Mucosa of stomach (tissue), 1 donor: Measurements from ENCODE around the gene PPP1R37.

ENCODE experiments used
- H3K27me3 ChIP-seq: one replicate; pipeline ENCODE4 v1.7.0; 2013; ENCODE audit warnings: mild to moderate bottlenecking, low read length; ENCODE audit not compliant: control insufficient read depth, insufficient read depth
- H3K36me3 ChIP-seq: one replicate; pipeline ENCODE4 v1.7.0; 2013; ENCODE audit warnings: low read length; ENCODE audit not compliant: control insufficient read depth, insufficient read depth
- H3K4me1 ChIP-seq: one replicate; pipeline ENCODE4 v1.7.0; 2013; ENCODE audit warnings: mild to moderate bottlenecking, low read length; ENCODE audit not compliant: control insufficient read depth, insufficient read depth
- H3K4me3 ChIP-seq: one replicate; pipeline ENCODE4 v1.7.0; 2013; ENCODE audit warnings: low read length
- H3K9ac ChIP-seq: one replicate; pipeline ENCODE4 v1.7.0; 2013; ENCODE audit warnings: mild to moderate bottlenecking, low read length, moderate library complexity
- H3K9me3 ChIP-seq: one replicate; pipeline ENCODE4 v1.7.0; 2013; ENCODE audit warnings: mild to moderate bottlenecking, low read length, moderate library complexity; ENCODE audit not compliant: control insufficient read depth
- donor health status: Pancreatic carcinoma.

Gene PPP1R37

DNA sequence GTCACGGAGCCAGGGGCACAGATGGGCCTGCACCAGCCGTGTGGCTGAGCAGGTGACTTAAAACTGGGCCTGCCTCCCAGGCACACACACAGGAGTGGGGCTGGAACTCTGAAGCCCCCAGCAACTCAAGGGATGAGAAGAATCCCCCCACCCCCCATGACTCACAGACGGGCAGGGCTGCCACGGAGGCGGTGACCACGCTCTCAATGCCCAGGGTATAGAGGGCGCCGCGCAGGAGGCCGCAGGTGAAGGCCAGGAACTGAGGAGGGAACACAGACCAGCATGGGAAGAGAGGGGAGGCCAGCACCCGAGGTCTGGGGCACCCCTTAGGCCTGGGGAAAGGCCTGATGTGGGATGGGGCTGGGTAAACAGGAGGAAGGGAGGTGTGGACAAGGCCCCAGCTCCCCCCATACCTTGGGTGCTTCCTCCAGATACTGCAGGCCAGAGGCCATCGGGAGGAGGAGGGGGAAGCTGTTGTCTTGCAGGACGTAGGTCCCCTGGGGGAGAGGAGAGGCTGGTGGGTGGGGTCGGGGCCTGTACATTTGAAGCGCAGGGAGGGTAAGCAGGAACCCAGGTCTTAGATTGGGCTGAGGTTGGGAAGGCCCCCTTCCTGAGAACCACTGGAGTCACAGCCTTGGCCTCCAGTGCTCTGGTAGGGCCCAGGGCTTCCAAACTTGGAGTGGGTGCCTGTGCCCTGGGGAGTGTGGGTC, 70.9 kb downstream of the PPP1R37 start:
- Histone ChIP-seq H3K27me3 (peaks cover 30% of the 10 kb centered on the region), H3K9me3 (no peaks in the 10 kb centered on the region), H3K4me3 (no peak overlapping the region), H3K36me3 (no peaks in the 10 kb centered on the region), H3K4me1 (peaks cover 27% of the 10 kb centered on the region), H3K9ac (no peak overlapping the region)

DNA sequence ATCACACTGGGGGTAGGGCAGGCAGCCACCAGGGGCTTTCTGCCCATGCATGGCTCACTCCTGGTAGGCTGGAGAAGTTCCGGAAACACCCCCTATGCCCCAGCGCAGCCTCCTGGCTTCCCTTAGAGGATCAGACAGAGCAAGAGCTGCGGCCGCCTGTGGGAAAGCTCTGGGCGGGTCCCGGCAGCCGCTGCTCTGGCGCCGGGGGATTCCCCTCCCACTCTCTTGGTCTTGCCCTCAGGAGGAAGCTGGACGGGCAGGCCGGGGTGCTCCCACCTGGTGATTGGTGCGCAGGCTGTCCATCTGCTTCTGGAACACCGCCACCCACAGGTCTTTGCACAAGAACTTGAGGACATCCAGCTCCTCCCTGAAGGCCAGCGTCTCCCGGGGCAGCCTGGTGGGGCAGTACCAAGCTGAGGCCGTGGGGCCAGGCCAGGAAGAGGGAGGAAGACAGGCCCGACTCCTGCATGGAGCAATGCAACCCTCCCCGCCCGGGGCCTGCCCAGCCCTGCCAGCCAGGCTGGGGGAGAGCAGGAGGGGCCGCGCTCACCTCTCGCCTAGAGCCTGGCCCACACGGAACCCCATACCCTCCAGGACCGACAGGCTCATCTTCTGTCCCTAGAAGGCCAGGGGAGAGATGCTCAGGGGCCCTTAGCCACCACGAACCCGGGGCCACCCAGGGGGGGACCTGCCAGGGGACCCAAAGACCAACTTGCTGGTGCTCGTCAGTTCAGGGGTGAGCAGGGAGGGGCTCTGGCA, 71.8 kb downstream of the PPP1R37 start:
- no peaks in the 10 kb centered on the region for H3K9me3 ChIP-seq
- no peak overlapping the region for H3K4me3 ChIP-seq
- no peak overlapping the region for H3K9ac ChIP-seq
- peaks cover 29% of the 10 kb centered on the region for H3K27me3 ChIP-seq
- no peaks in the 10 kb centered on the region for H3K36me3 ChIP-seq
- peaks cover 27% of the 10 kb centered on the region for H3K4me1 ChIP-seq

DNA sequence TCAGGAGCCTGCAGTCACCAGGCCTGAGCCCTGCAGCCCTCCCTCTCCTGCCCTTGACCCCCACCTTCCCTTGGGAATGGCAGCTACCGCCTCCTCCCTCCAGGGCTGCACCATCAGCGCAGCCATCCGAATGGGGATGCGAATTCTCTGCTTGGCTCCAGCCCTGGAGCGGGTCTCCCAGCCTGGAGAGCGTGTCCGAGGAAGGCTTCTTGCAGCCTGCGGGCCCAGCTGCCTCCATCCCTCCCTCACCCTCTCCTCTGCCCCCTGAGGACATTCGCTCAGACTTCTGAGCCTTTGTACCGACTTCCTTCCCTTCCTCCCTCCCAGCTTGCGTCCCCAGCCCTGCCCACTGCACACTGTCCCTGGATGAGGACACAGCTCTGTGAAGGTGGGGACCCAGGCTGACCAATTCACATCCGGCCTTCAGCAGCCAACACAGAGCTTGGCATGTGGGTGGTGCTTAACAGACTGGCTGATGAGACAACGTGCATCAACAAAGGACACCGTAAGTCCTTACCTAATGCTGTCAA, 73.8 kb downstream of the PPP1R37 start:
- H3K9ac ChIP-seq = no peak overlapping the region
- H3K27me3 ChIP-seq = peaks cover 12% of the 10 kb centered on the region
- H3K4me1 ChIP-seq = peaks cover 29% of the 10 kb centered on the region

DNA sequence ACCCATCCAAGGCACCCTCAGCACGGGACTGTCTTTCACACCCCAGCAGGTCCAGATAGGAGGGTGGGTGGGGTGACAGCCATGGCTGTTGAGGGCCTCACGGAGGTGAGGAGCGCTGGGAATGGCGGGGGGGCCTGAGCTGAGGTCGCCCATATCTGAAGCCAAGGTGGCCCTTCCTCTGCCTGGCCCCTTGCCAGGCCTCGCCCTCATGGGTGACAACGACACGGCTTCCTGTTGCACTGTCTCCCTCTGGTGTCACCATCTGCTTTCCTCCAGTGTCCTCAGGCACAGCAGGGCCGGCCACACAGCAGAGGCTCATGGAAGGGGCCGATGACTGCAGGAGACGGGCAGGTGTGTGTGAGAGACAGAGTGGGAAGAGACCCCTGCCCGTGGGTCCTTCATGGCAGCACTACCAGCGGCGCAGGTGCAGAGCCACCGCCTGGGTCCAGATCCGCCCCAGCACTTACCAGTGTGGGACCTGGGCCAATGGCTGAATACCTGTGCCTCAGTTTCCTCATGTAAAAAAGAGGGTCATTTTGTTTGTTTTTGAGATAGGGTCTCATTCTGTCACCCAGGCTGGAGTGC, 75.9 kb downstream of the PPP1R37 start:
- Histone ChIP-seq H3K9me3 (no peaks in the 10 kb centered on the region), H3K27me3 (no peaks in the 10 kb centered on the region), H3K4me3 (no peak overlapping the region), H3K9ac (no peak overlapping the region), H3K36me3 (no peaks in the 10 kb centered on the region), H3K4me1 (peaks cover 37% of the 10 kb centered on the region)

More for the DNA sequence above, 73.8 kb downstream of the PPP1R37 start:
- Histone ChIP-seq H3K4me3 (no peak overlapping the region), H3K9me3 (no peaks in the 10 kb centered on the region), H3K36me3 (no peaks in the 10 kb centered on the region)

DNA sequence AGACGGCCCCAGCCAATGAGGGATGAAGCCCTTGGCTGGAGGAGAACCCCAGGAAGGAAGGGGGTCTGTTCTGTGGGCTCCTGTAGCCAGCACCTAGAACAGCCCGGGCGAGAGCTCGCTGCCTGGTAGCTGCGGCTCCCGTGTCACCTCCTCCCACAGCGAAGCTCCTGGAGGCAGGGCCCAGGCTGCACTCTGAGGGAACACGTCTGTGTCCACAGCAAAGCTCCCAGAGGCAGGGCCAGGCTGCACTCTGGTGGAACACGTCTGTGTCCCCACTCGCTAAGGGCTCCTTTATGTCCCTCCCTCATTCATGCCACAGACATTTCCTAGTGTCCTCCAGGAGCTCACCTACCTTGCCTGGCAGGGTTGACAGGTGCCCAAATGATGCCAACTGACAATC, 76.6 kb downstream of the PPP1R37 start:
- H3K4me3 ChIP-seq = no peak overlapping the region
- H3K9ac ChIP-seq = no peak overlapping the region

DNA sequence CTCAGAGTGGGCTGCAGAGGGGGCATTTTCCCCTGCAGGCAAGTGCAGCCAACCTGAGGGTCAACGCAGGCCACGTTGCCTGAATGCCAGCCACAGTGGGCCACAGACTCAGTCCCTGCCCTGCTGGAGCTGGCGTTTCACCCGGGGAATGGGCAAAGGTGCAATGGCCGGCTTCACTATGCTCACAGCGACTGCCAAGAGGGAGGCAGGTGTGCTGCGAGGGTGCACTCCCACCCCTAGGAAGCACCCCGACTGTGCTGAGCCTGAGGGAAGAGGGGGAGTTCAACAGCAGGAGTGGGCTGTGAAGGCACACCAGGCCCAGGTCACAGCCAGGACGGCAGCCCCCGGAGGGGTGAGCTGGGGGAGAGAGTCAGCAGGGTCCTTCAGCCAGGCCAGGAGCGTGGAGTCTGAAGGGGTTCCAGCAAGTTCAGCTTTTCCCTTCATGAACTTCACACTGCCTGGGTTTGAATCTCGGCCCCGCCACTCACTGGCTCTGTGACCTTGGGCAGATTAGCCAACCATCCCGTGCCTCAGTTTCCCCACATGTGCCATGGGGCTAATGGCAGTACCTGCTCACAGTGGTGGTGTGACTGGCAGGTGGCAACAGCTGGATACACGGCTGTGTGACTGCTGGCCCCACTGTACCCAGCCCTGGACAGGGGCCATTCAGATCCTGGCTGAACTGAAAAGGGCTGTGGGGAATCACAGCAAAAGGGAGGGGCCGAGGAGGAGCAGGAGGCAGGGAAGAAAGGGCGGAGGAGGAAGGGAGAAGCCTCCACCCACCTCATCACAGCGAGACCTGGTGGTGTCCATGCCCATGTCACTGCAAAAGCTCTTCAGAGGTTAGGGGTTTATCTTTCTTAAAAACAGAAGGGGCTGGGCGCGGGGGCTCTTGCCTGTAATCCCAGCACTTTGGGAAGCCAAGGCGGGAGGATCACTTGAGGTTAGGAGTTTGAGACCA, 77.4 kb downstream of the PPP1R37 start:
- Histone ChIP-seq H3K4me1 (peaks cover 24% of the 10 kb centered on the region), H3K9ac (no peak overlapping the region), H3K27me3 (no peaks in the 10 kb centered on the region)

More for the DNA sequence above, 76.6 kb downstream of the PPP1R37 start:
- H3K4me1 ChIP-seq = peaks cover 30% of the 10 kb centered on the region
- H3K27me3 ChIP-seq = no peaks in the 10 kb centered on the region
- H3K36me3 ChIP-seq = no peaks in the 10 kb centered on the region
- H3K9me3 ChIP-seq = no peaks in the 10 kb centered on the region

DNA sequence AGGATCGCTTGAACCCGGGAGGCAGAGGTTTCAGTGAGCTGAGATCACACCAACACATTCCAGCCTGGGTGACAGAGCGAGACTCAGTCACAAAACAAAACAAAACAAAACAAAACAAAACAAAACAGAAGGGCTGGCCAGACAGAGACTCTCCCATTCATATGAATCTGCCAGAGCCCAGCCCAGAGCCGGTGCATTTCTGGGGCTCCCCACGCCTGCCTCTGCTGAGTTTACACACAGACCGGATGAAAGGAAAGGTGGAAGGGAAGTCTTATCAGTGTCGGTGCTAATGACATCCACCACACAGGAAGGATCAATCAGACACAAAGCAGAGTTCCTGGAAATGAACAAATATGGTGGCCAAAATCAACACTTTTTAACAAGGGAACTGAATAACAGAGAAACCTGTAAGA, 78.2 kb downstream of the PPP1R37 start:
- Histone ChIP-seq H3K4me3 (no peak overlapping the region), H3K9me3 (no peaks in the 10 kb centered on the region), H3K4me1 (peaks cover 24% of the 10 kb centered on the region), H3K36me3 (no peaks in the 10 kb centered on the region), H3K9ac (no peak overlapping the region), H3K27me3 (no peaks in the 10 kb centered on the region)

More for the DNA sequence above, 77.4 kb downstream of the PPP1R37 start:
- H3K9me3 ChIP-seq = no peaks in the 10 kb centered on the region
- no peaks in the 10 kb centered on the region for H3K36me3 ChIP-seq
- no peak overlapping the region for H3K4me3 ChIP-seq

DNA sequence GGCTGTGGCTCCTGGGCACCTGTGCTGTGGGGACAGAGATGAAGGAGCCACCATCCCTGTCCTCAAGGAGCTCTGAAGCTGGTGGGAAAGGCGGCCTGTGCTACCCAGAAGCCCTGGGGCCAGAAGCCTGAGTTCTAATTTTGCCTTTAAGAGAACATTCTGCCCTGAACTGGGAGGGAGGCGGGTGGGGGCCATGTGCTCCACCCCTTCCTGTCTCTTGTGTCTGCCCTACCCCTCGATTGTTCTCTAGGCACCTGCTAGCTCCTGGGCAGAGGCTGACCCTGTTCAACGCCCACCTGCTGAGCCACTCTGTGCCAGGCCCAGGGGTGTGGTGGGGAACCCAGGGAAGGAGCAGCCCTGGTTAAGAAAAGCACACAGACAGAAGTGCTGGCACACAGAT, 79.2 kb downstream of the PPP1R37 start:
- H3K27me3 ChIP-seq = no peaks in the 10 kb centered on the region
- H3K9me3 ChIP-seq = no peaks in the 10 kb centered on the region
- H3K9ac ChIP-seq = no peak overlapping the region
- H3K4me3 ChIP-seq = no peak overlapping the region
- H3K36me3 ChIP-seq = no peaks in the 10 kb centered on the region
- peaks cover 28% of the 10 kb centered on the region for H3K4me1 ChIP-seq

DNA sequence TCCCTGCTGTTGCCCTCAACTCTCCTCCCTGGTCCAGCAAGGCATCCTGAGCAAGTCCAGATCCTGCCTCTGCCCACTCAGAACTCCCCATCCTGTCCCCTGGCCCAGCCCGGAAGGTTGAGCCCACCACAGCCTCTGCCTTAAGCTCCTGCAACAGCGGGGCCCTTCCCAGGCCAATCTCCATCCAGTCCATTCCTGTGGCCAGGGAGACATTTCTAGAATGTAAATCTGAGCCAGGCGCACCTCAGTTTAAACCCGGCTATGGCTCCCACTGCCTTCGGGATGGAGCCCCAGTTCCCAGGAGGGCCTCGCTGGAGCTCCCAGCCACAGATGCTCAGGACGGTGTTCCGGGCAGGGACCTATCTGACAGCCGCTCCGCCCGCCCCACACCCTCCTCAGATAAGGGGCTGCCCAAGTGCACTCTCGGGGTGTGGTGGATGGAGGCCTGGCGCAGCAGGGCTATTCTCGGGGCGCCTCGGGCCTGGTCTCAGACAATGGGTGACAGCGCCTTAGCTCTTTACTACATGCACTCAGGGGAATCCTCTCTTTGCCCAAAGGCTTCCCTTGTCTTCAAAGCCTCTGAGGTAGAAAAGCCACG, 79.7 kb downstream of the PPP1R37 start:
- no peaks in the 10 kb centered on the region for H3K36me3 ChIP-seq
- H3K9me3 ChIP-seq = no peaks in the 10 kb centered on the region
- H3K9ac ChIP-seq = no peak overlapping the region
- H3K4me3 ChIP-seq = no peak overlapping the region
- H3K27me3 ChIP-seq = no peaks in the 10 kb centered on the region
- peaks cover 33% of the 10 kb centered on the region for H3K4me1 ChIP-seq

DNA sequence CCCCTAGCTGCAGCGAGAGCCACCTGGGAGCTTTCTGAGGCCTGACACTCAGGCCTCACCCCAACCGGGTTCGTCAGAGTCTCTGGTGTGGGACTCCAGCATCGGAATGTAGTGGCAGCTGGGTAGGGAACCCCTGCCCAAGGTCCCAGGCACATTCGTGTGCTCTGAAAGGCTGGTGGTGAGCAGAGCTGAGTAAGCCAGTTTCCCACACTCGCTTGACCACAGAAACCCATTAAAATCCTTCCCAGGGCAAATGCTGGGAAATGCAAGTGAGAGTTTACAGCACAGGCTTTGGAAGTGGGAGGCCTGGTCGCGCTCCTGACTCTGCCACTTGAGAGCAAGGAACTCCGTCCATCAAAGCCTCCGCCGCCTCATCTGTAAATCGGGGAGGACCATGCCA, 80.8 kb downstream of the PPP1R37 start:
- peaks cover 36% of the 10 kb centered on the region for H3K4me1 ChIP-seq
- no peaks in the 10 kb centered on the region for H3K27me3 ChIP-seq
- H3K4me3 ChIP-seq = no peak overlapping the region
- no peak overlapping the region for H3K9ac ChIP-seq
- H3K36me3 ChIP-seq = no peaks in the 10 kb centered on the region
- H3K9me3 ChIP-seq = no peaks in the 10 kb centered on the region
